Gastroesophageal sphincter (tissue), 3 donors: ENCODE results near the gene WDR4.

Source experiments
- EP300 ChIP-seq: sonication (generic); formaldehyde crosslinking; IDR thresholded peaks from one replicate; pipeline ENCODE4 v1.6.1; 2017; ENCODE audit warnings: antibody characterized with exemption, mild to moderate bottlenecking
- POLR2A ChIP-seq, 2 donors: fragments of 450-650 bp; IDR thresholded peaks; one replicate each; pipeline ENCODE4 v1.6.1; 2017; ENCODE audit warnings: antibody characterized with exemption in 2 of 2, mild to moderate bottlenecking in 2 of 2, moderate library complexity in 1 of 2
- TF ChIP-seq, protein P1 (sequence below), 4 experiments: fragments of 200-600 bp in 2 of 4; fragments of 450-650 bp in 2 of 4; sonication (generic) in 1 of 4; IDR thresholded peaks; one replicate each; pipeline ENCODE4 v1.5.1; 2017 to 2019; ENCODE audit warnings: antibody characterized with exemption in 4 of 4, mild to moderate bottlenecking in 2 of 4, moderate library complexity in 2 of 4

DNA sequence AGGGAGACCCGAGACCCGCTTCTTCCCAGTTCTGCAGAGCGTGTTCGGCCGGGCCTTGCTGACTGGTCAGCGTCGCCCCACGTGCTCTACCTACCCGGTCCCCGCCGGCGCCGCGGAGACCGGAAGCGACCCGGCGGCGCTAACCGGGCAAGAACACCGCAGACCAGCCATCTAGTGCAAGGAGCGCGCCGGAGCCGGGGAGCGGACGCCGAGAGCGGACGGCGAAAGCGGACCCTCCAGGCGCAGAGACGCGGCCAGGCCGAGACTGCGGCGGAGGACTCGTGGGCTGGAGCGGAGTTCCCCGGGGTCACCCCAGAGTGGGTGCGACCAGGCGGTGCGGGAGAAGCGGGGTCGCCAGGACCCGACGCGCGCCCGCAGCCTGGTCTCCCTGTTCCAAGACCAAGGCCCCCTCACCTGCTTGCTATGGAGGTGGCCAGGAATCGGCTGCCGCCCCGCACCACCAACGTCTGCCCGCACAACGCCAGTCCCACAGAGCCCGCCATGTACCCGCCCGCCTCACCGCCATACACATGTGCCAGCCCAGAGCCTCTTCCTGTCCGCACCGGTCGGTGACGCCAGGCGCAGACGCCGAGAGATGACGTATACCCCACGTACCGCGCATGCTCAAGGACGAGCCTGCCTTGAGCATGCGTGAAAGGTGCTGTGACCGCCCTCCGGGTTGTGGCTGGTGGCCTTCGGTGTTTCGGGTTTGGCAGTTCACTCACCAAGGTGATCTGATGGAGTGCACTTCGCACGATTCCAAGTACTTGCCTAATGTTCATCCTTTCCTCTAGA, at the start of gene WDR4:
- TF ChIP-seq, protein P1, sequence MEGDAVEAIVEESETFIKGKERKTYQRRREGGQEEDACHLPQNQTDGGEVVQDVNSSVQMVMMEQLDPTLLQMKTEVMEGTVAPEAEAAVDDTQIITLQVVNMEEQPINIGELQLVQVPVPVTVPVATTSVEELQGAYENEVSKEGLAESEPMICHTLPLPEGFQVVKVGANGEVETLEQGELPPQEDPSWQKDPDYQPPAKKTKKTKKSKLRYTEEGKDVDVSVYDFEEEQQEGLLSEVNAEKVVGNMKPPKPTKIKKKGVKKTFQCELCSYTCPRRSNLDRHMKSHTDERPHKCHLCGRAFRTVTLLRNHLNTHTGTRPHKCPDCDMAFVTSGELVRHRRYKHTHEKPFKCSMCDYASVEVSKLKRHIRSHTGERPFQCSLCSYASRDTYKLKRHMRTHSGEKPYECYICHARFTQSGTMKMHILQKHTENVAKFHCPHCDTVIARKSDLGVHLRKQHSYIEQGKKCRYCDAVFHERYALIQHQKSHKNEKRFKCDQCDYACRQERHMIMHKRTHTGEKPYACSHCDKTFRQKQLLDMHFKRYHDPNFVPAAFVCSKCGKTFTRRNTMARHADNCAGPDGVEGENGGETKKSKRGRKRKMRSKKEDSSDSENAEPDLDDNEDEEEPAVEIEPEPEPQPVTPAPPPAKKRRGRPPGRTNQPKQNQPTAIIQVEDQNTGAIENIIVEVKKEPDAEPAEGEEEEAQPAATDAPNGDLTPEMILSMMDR (IDR thresholded peaks at IDR 0.05), result peak in 1 of 4 experiments; percentile 5
- TF ChIP-seq EP300, result no peak
- peak; percentile 61 to 66 for TF ChIP-seq POLR2A (IDR thresholded peaks at IDR 0.05)
